HG03469 (cell line): ENCODE measurements around the gene IGFL3.
"Not testable (repeated sequence)": the region's sequence is repeated elsewhere in the genome, so short reads cannot be mapped to it uniquely, and the experiment has no call there.

ENCODE experiments used
- ATAC-seq: cut with Tn5 transposase; IDR thresholded peaks from one replicate; pipeline ENCODE4 v1.9.1; 2021; ENCODE audit warnings: mild to moderate bottlenecking, moderate library complexity, moderate number of reproducible peaks; ENCODE audit not compliant: unreplicated experiment

The IGFL3 gene

GRCh38 chr19:46124638-46125115, at the start of gene IGFL3:
Gene IGFL3, minus strand, starts transcription at chr19:46124688. Its CDS starts 39 bp downstream, at chr19:46124649.
- ATAC-seq, result no peak

GRCh38 chr19:46173886-46174480, 49.5 kb upstream of the IGFL3 start:
- no peak for ATAC-seq

DNA sequence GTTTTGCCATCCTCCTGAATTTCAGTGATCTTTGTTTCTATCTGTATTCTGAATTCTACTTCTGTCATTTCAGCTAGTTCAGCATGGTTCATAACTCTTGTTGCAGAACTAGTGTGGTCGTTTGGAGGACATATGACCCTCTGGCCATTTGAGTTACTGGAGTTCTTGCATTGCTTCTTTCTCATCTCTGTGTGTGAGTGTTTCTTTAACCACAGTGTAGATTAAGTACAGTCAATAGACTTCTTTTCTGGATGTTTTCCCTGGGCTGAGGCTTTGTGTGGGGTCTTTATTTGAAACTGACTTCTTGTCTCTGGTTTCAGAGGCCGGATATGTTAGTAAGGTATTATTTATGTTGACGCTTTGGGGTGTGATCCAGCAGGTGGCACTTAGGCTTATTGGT, 38.2 kb upstream of the IGFL3 start:
- ATAC-seq, result no peak

- not testable (repeated sequence) for ATAC-seq
Observed at GRCh38 chr19:46161642-46162257, 37.3 kb upstream of the IGFL3 start.

GRCh38 chr19:46160233-46160775, 35.8 kb upstream of the IGFL3 start:
- ATAC-seq, result no peak

DNA sequence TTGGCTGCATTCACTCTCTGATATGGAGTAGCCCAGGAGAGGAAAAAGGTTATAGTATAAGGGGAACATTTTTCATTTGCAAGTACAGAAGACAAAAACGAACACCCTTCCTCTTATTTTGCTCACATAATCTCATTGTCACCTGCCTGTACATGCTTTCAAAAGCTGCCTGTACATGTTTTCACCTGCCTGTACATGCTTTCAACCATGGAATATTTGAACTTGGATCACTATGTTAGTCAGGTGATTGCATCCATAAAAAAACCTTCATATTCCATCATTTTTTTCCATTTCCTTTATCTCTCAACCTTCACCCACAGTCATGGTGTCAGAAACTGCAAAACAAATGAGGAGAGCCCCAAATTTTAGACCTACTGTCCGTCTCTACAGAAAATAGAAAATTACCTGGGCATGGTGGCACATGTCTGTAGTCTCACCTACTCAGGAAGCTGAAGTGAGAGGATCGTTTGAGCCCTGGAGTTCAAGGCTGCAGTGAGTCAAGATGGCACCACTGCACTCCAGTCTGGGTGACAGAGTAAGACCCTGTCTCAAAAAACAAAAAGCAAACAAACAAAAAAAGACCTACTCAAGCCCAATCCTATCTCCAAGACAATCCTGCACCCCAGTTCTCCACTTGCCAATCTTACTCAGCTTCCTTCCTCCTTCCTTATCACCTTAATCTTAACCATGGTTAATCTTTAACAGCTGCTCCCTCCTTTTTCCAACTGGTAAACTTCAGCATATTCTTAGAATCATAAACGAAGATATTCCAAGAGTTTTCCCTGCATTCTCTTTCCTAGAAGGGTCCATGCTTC, 35.1 kb upstream of the IGFL3 start:
- ATAC-seq, result no peak

- no peak for ATAC-seq
Observed at GRCh38 chr19:46155237-46155636, 30.7 kb upstream of the IGFL3 start.

- no peak for ATAC-seq
Observed at GRCh38 chr19:46150606-46151005, 26.1 kb upstream of the IGFL3 start.

DNA sequence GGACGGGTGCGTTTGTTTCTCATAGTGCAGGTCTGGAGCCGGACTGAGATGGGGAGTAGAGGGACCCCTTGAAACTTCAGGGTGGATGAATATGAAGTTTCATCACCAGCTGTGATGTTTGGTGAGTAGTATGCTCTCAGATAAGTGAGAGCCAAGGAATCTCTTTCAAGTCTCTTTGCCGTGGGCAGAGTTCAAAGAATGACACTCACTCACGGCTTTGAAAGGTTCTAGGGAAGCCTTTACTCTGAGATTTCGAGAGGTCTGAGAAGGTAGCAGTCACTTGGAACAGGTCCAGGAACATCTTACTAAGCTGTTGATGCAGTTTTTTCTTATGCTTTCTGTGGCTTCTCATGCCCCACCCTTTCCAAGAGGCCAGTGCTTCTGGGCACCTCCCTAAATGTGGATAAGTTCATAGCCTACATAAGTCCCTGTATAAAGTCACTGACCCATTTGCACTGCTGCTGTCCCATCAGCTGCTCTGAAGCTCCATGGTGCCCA, 23.4 kb upstream of the IGFL3 start, which contains the start of gene IGFL2:
Gene IGFL2, plus strand, starts transcription at position 448 of the 498 bp plus-strand sequence. Its CDS starts 41 bp downstream, at position 489.
- ATAC-seq, result no peak

- no peak for ATAC-seq
Observed at GRCh38 chr19:46147166-46147740, 22.8 kb upstream of the IGFL3 start.

- no peak for ATAC-seq
Observed at GRCh38 chr19:46144756-46145155, 20.3 kb upstream of the IGFL3 start.

DNA sequence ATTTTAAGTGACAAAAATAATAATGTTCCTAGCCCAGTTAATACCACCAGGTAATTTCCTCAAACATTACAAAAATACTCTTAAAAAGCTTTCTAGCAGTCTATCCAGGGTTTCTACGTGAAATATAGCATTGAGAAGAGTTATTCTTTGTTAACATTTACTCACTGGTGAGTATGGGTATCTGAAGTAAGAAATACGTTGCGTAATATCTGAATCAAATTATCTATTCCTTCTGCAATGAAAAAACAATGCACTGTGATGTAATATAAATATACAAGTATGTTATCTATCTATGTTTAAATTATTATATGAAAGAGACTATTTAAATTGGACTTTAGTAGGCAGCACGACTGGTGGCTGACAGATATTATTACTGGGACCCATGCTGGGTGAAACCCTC, 17.8 kb upstream of the IGFL3 start:
- ATAC-seq, result no peak

DNA sequence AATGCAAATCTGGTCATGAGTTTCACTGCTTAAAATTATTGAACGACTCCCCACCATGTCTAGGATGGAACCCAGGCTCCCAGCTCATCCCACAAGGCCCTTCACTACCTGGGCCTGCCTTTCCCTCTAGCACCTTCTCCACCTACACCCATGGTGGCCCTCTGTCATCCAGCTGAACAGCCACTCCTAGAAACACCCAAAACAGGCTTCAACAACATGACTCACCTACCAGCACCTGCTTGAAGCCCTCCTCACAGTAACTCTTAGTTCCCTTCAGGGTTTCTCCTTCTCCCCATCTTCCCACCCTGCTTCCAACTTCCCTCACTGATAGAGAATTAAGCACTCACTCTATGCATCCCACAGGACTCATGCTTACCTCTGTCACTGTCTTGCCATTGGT, 16.9 kb upstream of the IGFL3 start:
- no peak for ATAC-seq

GRCh38 chr19:46137915-46138473, 13.5 kb upstream of the IGFL3 start:
- no peak for ATAC-seq

- no peak for ATAC-seq
Observed at GRCh38 chr19:46134527-46134926, 10.0 kb upstream of the IGFL3 start.

GRCh38 chr19:46133777-46134241, 9.3 kb upstream of the IGFL3 start:
- no peak for ATAC-seq

GRCh38 chr19:46133101-46133627, 8.7 kb upstream of the IGFL3 start:
- no peak for ATAC-seq

DNA sequence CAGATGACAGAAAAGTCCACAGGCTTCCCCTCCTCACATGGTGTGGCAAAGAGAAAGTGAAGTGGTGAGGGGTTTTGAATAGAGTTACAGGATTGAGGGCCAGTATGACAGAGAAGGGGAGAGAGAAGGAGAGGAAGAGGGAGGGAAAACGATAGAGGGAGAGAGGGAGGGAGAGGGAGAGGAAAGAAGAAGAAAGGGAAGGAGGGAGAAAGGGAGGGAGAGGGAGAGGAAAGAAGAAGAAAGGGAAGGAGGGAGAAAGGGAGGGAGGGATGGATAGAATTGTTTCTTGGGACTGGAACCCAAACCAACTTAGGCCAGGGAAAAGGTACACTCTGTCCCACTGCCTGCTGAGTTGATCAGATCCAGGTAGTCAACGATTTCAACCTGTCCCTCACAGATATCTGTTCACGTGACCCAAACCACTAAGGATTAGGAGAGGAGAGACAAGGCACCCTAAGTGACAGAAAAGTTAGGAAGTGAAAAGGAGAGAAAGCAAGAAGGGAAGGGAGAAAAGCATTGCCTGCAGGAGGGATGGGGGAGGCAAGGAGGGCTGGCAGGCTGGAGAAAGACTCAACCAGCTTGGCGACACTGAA, 8.1 kb upstream of the IGFL3 start:
- no peak for ATAC-seq

DNA sequence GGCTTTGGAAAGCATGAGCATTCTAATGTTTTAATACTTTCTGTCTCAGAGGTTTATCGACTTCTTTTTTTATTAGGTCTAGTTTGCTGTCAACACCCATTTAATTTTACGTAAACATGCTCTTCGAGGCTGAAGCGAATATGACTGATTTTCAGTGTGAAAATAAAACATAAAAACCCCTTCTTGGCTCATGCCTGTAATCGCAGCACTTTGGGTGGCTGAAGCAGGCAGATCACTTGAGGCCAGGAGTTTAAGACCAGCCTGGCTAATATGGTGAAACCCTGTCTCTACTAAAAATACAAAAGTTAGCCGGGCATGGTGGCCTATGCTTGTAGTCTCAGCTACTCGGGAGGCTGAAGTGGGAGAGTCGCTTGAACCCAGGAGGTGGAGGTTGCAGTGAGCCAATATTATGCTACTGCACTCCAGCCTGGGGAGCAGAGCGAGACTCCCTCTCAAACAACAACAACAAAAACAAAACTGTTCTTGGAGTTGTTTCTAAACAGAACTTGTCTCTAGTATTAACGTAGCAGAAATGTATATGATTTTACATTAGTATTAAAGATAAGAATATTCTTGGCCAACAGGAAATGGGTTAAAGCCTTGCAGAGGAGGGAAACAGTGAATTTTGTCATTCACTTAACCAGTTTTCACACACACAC, 7.1 kb upstream of the IGFL3 start:
- ATAC-seq, result no peak
